Esophagus (tissue), 2 donors: ENCODE results near the gene TMEM252. TPM values are rescaled to one million over a fixed set of nuclear protein-coding genes. Genes with fewer than 3 reads are reported as not detected.
A peak's percentile ranks its signal among the peaks of the same experiment; 100 is the strongest.

Experiments used
- H3K27ac ChIP-seq, 2 donors: one replicate each; pipeline ENCODE4 v1.5.1; 2013; ENCODE audit warnings: low read depth in 2 of 2, mild to moderate bottlenecking in 2 of 2, inconsistent platforms in 1 of 2, low read length in 1 of 2, moderate library complexity in 1 of 2
- H3K27me3 ChIP-seq, 2 donors: one replicate each; pipeline ENCODE4 v1.6.1; 2013; ENCODE audit warnings: low read length in 2 of 2, control low read depth in 1 of 2, mild to moderate bottlenecking in 1 of 2; ENCODE audit not compliant: insufficient read depth in 2 of 2, control insufficient read depth in 1 of 2
- H3K36me3 ChIP-seq, 2 donors: one replicate each; pipeline ENCODE4 v1.6.1; 2013; ENCODE audit warnings: low read length in 1 of 2; ENCODE audit not compliant: control insufficient read depth in 2 of 2, insufficient read depth in 2 of 2
- H3K4me1 ChIP-seq, 2 donors: one replicate each; pipeline ENCODE4 v1.6.1; 2013; ENCODE audit warnings: low read length in 1 of 2; ENCODE audit not compliant: control insufficient read depth in 2 of 2, insufficient read depth in 2 of 2
- H3K4me3 ChIP-seq, 2 donors: one replicate each; pipeline ENCODE4 v1.5.1; 2013; ENCODE audit warnings: low read length in 2 of 2, mild to moderate bottlenecking in 2 of 2, low read depth in 1 of 2, moderate library complexity in 1 of 2
- H3K9me3 ChIP-seq, 2 donors: one replicate each; pipeline ENCODE4 v1.6.1; 2013; ENCODE audit warnings: mild to moderate bottlenecking in 2 of 2, low read depth in 1 of 2, low read length in 1 of 2, moderate library complexity in 1 of 2; ENCODE audit not compliant: control insufficient read depth in 2 of 2, insufficient read depth in 1 of 2
- WGBS, 2 donors: extraction: QIAGEN DNeasy Blood & Tissue Kit; methylation state at CpG; one replicate each; pipeline ENCODE4 v1.1.7; 2013; 5-methylcytosine and 5-hydroxymethylcytosine counted together
- polyA plus RNA-seq, 2 donors: library from polyadenylated mRNA; stranded (reverse); fragments of 200-250 nt; gene quantifications; one replicate each; pipeline ENCODE4 v1.2.3, GENCODE V29; 2013
- donor health status: healthy with polysubstance abuse.
- donor health status: Bipolar disorder and iron deficiency.

The TMEM252 gene
- polyA plus RNA-seq, 2 donors, result 0.06 TPM; not detected in 1

DNA sequence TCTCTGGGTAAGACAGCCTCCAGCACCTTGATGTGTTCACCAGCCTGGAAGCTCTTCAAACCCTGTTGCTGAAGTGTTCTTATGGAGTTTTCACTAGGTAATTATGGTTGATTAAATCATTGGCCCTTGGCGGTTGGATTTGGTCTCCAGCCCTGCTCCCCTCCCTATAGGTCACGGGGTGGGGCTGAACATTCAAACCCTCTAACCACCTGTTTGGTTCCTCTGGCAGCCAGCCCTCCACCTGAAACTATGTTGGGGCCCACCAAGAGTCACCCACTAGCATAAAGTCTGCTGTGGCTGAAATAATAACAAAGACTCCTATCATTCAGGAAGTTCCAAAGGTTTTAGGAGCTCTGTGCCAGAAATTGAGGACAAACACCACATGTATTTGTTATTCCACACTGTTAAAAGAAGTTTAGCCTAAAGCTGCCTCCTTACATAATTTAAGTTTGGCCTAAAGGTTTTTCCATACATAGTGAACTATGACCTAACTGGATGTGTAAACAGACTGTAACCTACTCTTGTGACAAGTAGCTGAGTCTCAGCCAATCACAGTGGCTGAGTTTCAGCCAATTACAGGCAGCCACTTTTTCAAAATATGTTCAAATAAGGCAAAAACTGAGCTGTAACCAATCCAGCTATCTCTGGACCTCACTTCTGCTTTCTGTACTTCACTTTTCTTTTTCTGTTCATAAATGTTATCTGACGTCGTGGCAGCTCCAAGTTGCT, 34.8 kb downstream of the TMEM252 start:
- H3K4me3 ChIP-seq, result no peak overlapping the region
- no peaks in the 10 kb centered on the region for H3K9me3 ChIP-seq
- no peaks in the 10 kb centered on the region for H3K27me3 ChIP-seq
- WGBS, 2 donors, result 54 to 57% methylated on average over 4 of the region's 4 CpGs
- H3K27ac ChIP-seq, result peak overlapping the region; percentile 47 to 65
- H3K4me1 ChIP-seq, result no peaks in the 10 kb centered on the region
- H3K36me3 ChIP-seq, result no peaks in the 10 kb centered on the region

DNA sequence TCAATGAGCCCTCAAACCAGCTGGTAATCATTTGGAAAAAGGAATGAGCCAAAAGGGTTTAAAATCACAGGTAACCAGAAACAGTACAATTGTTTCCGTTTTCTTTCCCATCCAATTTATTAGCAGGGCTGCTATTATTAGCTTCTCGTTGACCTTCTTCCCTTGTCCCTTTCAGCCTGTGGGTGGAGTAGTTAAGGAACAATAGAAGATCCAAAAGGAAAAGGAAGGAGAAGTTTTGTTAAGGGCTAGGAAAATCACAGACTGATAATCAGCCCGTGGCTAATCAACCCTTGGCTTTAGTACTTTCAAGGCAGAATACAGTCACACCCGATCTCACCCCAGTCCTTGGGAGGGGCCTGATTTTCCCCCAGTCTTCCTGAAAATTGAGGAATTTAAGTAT, 38.4 kb downstream of the TMEM252 start:
- Histone ChIP-seq H3K27ac (peak overlapping the region in 1 of 2 donors; percentile 27), H3K36me3 (no peaks in the 10 kb centered on the region), H3K4me1 (no peaks in the 10 kb centered on the region), H3K4me3 (no peak overlapping the region), H3K27me3 (no peaks in the 10 kb centered on the region), H3K9me3 (no peaks in the 10 kb centered on the region)
- 41 to 54% methylated on average over 4 of the region's 4 CpGs for WGBS, 2 donors

DNA sequence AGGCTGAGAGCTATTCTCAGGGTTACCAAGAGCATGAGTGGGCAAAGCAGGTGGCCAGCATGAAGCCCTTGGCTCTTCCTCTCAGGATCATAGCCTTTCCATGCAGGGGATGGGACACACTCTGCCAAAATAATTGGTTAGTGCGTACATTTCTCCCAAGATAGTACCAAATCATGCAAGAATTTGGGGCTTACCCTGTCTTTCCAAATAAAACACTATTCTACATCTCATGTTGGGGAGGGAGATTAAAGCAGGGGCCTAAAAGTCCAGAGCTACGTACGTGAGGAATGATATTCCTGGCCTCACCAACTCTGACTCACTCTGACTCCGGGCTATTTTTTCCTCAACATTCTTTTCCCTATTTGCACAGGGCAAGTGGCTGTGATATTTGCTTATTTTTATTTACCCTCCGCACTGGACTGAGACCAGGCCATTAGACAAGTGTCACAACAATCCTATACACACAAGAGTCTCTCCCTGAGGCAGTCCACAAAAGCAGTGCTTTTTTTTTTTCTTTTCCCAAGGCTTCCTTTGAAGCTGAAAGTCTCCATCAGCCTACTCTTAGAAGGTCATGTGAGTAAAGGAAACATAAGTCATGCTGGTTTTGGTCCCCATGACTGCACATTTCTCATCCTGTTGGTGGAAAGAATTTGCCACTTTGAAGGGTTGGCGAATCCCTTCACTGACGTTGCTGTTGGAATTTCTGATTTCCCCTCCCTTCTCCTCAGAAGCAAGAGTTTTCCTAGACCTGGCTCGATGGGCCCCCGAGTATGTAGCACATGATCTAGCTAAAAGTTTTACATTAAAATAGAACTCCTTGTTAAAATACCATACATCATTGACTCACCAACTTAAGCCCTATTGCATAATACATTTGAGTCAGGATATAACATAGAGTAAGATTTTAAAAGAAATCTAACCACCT, 40.0 kb downstream of the TMEM252 start:
- Histone ChIP-seq H3K36me3 (no peaks in the 10 kb centered on the region), H3K27ac (peak overlapping the region; percentile 52 to 53), H3K4me3 (no peak overlapping the region), H3K27me3 (no peaks in the 10 kb centered on the region), H3K9me3 (no peaks in the 10 kb centered on the region), H3K4me1 (no peaks in the 10 kb centered on the region)
- WGBS, 2 donors, result 51 to 62% methylated on average over 9 of the region's 9 CpGs

DNA sequence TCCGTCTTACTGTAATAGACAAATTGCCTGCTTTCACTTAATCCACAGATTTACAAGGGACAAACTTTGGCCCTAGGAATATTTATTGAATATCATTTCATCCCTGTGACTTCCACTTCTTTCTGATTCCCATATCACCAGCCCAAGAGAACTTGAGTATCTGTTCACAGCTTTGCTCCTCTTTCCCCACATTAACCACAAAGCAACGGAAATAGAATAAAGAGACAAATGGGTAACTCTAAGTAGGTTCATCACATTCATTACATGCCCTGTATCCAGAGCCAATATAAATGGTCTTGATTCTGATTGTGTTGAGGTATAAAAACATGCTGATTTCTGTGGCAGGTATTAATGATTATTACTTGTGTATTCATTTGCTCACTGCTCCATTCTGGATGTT, 41.9 kb downstream of the TMEM252 start:
- Histone ChIP-seq H3K27me3 (no peaks in the 10 kb centered on the region), H3K36me3 (no peaks in the 10 kb centered on the region), H3K9me3 (no peaks in the 10 kb centered on the region), H3K4me3 (no peak overlapping the region), H3K4me1 (no peaks in the 10 kb centered on the region), H3K27ac (peak overlapping the region in 1 of 2 donors; percentile 37)
- 75 to 76% methylated on average over 2 of the region's 2 CpGs for WGBS, 2 donors

DNA sequence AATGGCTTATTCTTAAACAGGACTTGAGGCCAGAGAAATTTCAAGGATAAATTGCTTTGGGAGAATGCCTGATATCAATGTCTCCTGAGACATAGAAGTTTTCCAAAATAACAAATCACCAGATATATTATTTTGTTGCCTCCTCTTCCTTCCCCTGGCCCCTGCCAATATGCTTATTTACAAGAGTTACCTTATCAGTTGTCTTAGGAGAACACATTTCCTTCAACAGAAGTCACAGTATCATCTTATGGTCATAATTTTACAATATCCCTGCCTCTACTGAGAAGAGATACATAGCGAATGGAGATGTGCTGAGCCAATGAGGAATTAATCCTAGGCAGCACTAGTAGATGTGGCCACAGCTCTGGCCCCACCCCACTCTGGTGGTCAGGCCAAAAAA, 43.1 kb downstream of the TMEM252 start:
- Histone ChIP-seq H3K4me3 (no peak overlapping the region), H3K27ac (no peak overlapping the region), H3K4me1 (no peaks in the 10 kb centered on the region), H3K36me3 (no peaks in the 10 kb centered on the region), H3K9me3 (no peaks in the 10 kb centered on the region), H3K27me3 (no peaks in the 10 kb centered on the region)
- WGBS, 2 donors, result 74 to 91% methylated on average over 1 of the region's 1 CpG

DNA sequence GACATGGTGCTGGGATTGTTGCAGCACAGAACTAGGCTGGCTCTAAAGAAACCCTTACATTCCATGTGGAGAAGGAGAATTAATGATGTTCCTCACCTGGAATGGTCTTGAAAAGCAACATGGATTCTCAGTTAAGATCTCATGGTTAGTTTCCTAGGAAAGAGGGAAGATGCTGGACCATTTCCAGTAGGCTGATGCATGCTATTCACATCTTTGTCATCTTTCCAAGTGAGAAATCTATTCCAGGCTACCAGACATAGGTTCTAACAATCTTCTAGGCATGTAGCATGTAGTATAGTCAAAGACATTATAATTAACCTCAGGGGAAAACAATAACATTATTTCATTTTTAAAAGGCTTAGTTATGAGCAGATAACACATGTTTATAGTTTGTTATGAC, 44.3 kb downstream of the TMEM252 start:
- H3K4me3 ChIP-seq, result no peak overlapping the region
- H3K27me3 ChIP-seq, result no peaks in the 10 kb centered on the region
- no peaks in the 10 kb centered on the region for H3K36me3 ChIP-seq
- H3K4me1 ChIP-seq, result no peaks in the 10 kb centered on the region
- no peaks in the 10 kb centered on the region for H3K9me3 ChIP-seq
- peak overlapping the region in 1 of 2 donors; percentile 27 for H3K27ac ChIP-seq

DNA sequence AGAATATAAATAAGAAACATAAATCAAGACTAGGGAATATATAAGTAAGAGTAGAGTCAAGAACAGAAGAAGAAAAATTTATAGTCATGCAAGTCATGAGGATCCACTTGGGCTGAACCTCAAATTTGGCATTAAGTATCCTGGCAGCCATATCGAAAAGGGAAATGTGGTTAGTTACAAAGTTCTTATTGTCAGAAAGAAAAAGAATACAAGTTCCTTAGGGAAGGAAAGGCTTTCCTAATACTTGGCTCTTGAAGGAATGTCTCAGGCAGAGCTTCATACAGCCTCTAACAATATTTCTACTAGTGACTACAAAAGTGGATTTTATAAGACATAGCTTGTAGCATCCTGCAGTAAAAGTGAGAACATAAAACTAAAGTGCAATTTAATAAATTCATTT, 45.4 kb downstream of the TMEM252 start:
- H3K4me3 ChIP-seq, result no peak overlapping the region
- H3K9me3 ChIP-seq, result no peaks in the 10 kb centered on the region
- H3K36me3 ChIP-seq, result no peaks in the 10 kb centered on the region
- no peaks in the 10 kb centered on the region for H3K4me1 ChIP-seq
- WGBS, 2 donors, result 59 to 68% methylated on average over 1 of the region's 1 CpG
- H3K27me3 ChIP-seq, result no peaks in the 10 kb centered on the region
- H3K27ac ChIP-seq, result no peak overlapping the region

DNA sequence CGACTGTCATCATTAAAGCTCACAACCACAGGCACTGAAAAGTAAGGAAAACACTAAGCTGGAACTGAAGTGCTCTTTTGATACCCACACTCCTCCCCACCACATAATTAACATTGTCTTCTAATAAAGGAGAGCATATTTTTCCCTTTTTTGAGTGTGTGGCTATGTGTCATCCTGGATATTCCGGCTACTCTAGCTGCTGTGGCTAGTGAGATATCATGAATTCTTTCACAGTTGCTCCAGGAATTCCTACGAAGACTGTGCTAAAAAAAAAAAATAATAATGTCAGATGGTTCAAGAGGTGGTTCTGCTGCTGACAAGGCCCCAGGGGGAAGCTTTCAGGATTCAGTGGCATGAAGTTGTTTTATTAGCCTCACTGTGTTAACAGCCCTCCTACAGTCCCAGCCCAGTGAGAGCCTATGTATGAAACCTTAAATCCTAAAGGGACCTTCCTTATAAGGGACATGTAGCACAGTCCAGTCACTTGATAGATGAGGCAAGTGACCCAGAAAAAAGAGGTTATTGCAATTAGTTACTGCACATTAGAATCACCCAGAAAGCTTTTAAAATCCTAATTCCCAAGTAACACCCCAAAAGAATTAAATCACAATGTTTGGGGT, 46.6 kb downstream of the TMEM252 start:
- Histone ChIP-seq H3K36me3 (no peaks in the 10 kb centered on the region), H3K4me1 (no peaks in the 10 kb centered on the region), H3K4me3 (no peak overlapping the region), H3K27ac (no peak overlapping the region), H3K9me3 (no peaks in the 10 kb centered on the region), H3K27me3 (no peaks in the 10 kb centered on the region)
- WGBS, 2 donors, result 55 to 76% methylated on average over 3 of the region's 3 CpGs

DNA sequence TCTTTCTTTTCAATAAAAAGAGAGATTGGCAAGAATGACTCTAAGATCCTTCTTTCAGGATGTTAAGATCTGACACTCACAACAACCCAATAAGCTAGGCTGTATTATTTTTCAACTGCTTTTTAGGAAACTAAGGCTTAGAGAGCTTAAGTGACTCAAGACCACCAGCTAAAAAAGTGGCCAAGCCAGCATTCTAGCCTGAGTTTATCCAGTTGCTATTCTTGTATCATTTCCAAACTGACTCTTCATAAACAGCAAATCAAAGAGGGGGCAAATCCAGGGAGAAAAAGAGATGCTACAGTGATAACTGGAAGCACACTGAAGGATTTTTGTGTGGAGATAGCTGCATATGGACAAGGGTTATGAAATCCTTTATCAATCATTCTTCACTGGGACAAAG, 47.1 kb downstream of the TMEM252 start:
- Histone ChIP-seq H3K4me1 (no peaks in the 10 kb centered on the region), H3K9me3 (no peaks in the 10 kb centered on the region), H3K4me3 (no peak overlapping the region), H3K27ac (no peak overlapping the region), H3K27me3 (no peaks in the 10 kb centered on the region), H3K36me3 (no peaks in the 10 kb centered on the region)
